Nephron progenitor cell (in vitro differentiated cells): ENCODE data around the gene ACTG1.

ENCODE experiments used
- DNase-seq: peaks from one replicate; pipeline ENCODE4 v3.0.0; 2021
- H3K27ac Mint-ChIP-seq: 2 replicates; pipeline ENCODE4 v1.8.0; 2021; ENCODE audit warnings: mild to moderate bottlenecking, moderate library complexity, mixed read lengths
- H3K27me3 Mint-ChIP-seq: 2 replicates; pipeline ENCODE4 v1.8.0; 2021; ENCODE audit warnings: mild to moderate bottlenecking, low read depth, mixed read lengths; ENCODE audit not compliant: poor library complexity
- H3K36me3 Mint-ChIP-seq: 2 replicates; pipeline ENCODE4 v1.8.0; 2021; ENCODE audit warnings: low read depth, mixed read lengths
- H3K4me1 Mint-ChIP-seq: 2 replicates; pipeline ENCODE4 v1.8.0; 2021; ENCODE audit warnings: mixed read lengths
- H3K4me3 Mint-ChIP-seq: 2 replicates; pipeline ENCODE4 v1.8.0; 2021; ENCODE audit warnings: mild to moderate bottlenecking, moderate library complexity, mixed read lengths
- H3K9me3 Mint-ChIP-seq: 2 replicates; pipeline ENCODE4 v1.8.0; 2021; ENCODE audit warnings: mild to moderate bottlenecking, moderate library complexity, mixed read lengths
- CTCF ChIP-seq: fragments of 200-600 bp; sonication (generic); IDR thresholded peaks from 2 replicates; pipeline ENCODE4 v1.5.0; 2021; ENCODE audit warnings: antibody characterized with exemption

ACTG1 gene

GRCh38 chr17:81499601-81499970 lies 13.0 kb downstream of the ACTG1 start:
- Mint-ChIP-seq H3K4me1 (peaks cover 10% of the 10 kb centered on the region), H3K36me3 (no peaks in the 10 kb centered on the region), H3K27me3 (peaks cover 14% of the 10 kb centered on the region), H3K9me3 (no peaks in the 10 kb centered on the region), H3K27ac (no peak overlapping the region), H3K4me3 (no peak overlapping the region)
- TF ChIP-seq CTCF: no peak
- DNase-seq: no peak

- no peaks in the 10 kb centered on the region for H3K9me3 Mint-ChIP-seq
Observed at GRCh38 chr17:81498953-81499600, 13.5 kb downstream of the ACTG1 start.

GRCh38 chr17:81494626-81495377 lies 17.8 kb downstream of the ACTG1 start:
- H3K36me3 Mint-ChIP-seq: no peaks in the 10 kb centered on the region
- peaks cover 36% of the 10 kb centered on the region for H3K4me1 Mint-ChIP-seq
- no peaks in the 10 kb centered on the region for H3K9me3 Mint-ChIP-seq
- H3K27me3 Mint-ChIP-seq: peaks cover 5% of the 10 kb centered on the region
- peak overlapping the region; percentile 49 for H3K27ac Mint-ChIP-seq
- no peak for DNase-seq
- no peak for TF ChIP-seq CTCF
- H3K4me3 Mint-ChIP-seq: no peak overlapping the region

More at GRCh38 chr17:81498953-81499600, 13.5 kb downstream of the ACTG1 start:
- H3K27ac Mint-ChIP-seq: no peak overlapping the region
- DNase-seq: no peak
- no peaks in the 10 kb centered on the region for H3K36me3 Mint-ChIP-seq
- H3K4me1 Mint-ChIP-seq: peaks cover 14% of the 10 kb centered on the region
- H3K4me3 Mint-ChIP-seq: no peak overlapping the region
- H3K27me3 Mint-ChIP-seq: peaks cover 14% of the 10 kb centered on the region
- TF ChIP-seq CTCF: no peak

- peaks cover 7% of the 10 kb centered on the region for H3K27me3 Mint-ChIP-seq
- H3K36me3 Mint-ChIP-seq: no peaks in the 10 kb centered on the region
- no peaks in the 10 kb centered on the region for H3K9me3 Mint-ChIP-seq
- no peak for DNase-seq
- TF ChIP-seq CTCF: no peak
- peaks cover 46% of the 10 kb centered on the region for H3K4me1 Mint-ChIP-seq
- no peak overlapping the region for H3K27ac Mint-ChIP-seq
- no peak overlapping the region for H3K4me3 Mint-ChIP-seq
Observed at GRCh38 chr17:81493198-81494038, 19.2 kb downstream of the ACTG1 start.

GRCh38 chr17:81492706-81493105 lies 19.9 kb downstream of the ACTG1 start:
- Mint-ChIP-seq H3K27me3 (peaks cover 7% of the 10 kb centered on the region), H3K36me3 (no peaks in the 10 kb centered on the region), H3K4me3 (no peak overlapping the region), H3K9me3 (no peaks in the 10 kb centered on the region), H3K27ac (no peak overlapping the region), H3K4me1 (peaks cover 46% of the 10 kb centered on the region)
- no peak for TF ChIP-seq CTCF
- no peak for DNase-seq
